H1 (cell line): ENCODE data around the gene CLP1. TPM values are rescaled to one million over a fixed set of nuclear protein-coding genes. Genes with fewer than 3 reads are reported as not detected.

Experiments used
- EGR1 ChIP-seq: IDR thresholded peaks from 2 replicates; pipeline ENCODE4 v1.6.1; 2011; ENCODE audit warnings: low read depth, low read length, borderline replicate concordance
- NRF1 ChIP-seq: IDR thresholded peaks from 2 replicates; pipeline ENCODE4 v1.6.1; 2011; ENCODE audit warnings: mild to moderate bottlenecking, low read depth, low read length, improper control_type of control experiment
- polyA plus RNA-seq, 7 experiments: library from polyadenylated mRNA; depleted of rRNA in 3 of 7; stranded (reverse) in 5 of 7; unstranded in 2 of 7; fragments of >200 nt in 5 of 7; fragments of 200-250 nt in 2 of 7; gene quantifications; 1 replicate in 5 of 7; 2 replicates in 1 of 7; 4 replicates in 1 of 7; pipeline versions ENCODE4 v1.2.1 to v1.2.3, GENCODE V29; 2011 to 2013; ENCODE audit warnings: missing spikeins in 2 of 7, mixed read lengths in 2 of 7
- total RNA-seq: library from RNA; stranded (reverse); fragmentation: NEBNext Ultra II Directional; extraction: Animal tissue kit (Norgen Biotek cat#: 25700); gene quantifications from 2 replicates; pipeline ENCODE4 v1.2.1, GENCODE V29; 2021
- TF ChIP-seq, protein P1 (sequence below): fragments of 300-600 bp; sonication (generic); IDR thresholded peaks from 2 replicates; pipeline ENCODE4 v1.7.1; 2012; ENCODE audit warnings: low read length, moderate library complexity, mild to moderate bottlenecking, inconsistent platforms; ENCODE audit not compliant: insufficient replicate concordance
- TF ChIP-seq, protein P2 (sequence below): IDR thresholded peaks from 2 replicates; pipeline ENCODE4 v1.6.1; 2012; ENCODE audit warnings: low read length, inconsistent platforms

Gene CLP1
- total and polyA plus RNA-seq, 2 of the 8 experiments (the other 6 are each of a cell fraction or from before 2014, with no cell fraction given) = 29.4 to 29.9 TPM

DNA sequence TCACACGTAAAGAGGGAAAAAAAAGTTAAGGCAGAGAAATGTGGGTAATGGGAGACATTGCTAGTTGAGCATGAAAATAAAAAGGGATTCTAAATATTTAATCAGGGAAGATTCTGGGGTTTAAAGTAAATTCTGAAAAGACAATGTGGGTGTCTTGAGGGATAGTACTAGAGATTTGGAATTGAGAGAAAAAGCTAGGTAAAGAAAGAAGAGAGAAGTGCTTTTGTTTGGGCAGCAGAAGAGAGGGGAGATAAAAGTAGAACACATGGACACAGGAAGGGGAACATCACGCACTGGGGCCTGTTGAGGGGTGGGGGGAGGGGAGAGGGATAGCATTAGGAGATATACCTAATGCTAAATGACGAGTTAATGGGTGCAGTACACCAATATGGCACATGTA, 4.4 kb upstream of the CLP1 start (continued):
- TF ChIP-seq, protein P1, sequence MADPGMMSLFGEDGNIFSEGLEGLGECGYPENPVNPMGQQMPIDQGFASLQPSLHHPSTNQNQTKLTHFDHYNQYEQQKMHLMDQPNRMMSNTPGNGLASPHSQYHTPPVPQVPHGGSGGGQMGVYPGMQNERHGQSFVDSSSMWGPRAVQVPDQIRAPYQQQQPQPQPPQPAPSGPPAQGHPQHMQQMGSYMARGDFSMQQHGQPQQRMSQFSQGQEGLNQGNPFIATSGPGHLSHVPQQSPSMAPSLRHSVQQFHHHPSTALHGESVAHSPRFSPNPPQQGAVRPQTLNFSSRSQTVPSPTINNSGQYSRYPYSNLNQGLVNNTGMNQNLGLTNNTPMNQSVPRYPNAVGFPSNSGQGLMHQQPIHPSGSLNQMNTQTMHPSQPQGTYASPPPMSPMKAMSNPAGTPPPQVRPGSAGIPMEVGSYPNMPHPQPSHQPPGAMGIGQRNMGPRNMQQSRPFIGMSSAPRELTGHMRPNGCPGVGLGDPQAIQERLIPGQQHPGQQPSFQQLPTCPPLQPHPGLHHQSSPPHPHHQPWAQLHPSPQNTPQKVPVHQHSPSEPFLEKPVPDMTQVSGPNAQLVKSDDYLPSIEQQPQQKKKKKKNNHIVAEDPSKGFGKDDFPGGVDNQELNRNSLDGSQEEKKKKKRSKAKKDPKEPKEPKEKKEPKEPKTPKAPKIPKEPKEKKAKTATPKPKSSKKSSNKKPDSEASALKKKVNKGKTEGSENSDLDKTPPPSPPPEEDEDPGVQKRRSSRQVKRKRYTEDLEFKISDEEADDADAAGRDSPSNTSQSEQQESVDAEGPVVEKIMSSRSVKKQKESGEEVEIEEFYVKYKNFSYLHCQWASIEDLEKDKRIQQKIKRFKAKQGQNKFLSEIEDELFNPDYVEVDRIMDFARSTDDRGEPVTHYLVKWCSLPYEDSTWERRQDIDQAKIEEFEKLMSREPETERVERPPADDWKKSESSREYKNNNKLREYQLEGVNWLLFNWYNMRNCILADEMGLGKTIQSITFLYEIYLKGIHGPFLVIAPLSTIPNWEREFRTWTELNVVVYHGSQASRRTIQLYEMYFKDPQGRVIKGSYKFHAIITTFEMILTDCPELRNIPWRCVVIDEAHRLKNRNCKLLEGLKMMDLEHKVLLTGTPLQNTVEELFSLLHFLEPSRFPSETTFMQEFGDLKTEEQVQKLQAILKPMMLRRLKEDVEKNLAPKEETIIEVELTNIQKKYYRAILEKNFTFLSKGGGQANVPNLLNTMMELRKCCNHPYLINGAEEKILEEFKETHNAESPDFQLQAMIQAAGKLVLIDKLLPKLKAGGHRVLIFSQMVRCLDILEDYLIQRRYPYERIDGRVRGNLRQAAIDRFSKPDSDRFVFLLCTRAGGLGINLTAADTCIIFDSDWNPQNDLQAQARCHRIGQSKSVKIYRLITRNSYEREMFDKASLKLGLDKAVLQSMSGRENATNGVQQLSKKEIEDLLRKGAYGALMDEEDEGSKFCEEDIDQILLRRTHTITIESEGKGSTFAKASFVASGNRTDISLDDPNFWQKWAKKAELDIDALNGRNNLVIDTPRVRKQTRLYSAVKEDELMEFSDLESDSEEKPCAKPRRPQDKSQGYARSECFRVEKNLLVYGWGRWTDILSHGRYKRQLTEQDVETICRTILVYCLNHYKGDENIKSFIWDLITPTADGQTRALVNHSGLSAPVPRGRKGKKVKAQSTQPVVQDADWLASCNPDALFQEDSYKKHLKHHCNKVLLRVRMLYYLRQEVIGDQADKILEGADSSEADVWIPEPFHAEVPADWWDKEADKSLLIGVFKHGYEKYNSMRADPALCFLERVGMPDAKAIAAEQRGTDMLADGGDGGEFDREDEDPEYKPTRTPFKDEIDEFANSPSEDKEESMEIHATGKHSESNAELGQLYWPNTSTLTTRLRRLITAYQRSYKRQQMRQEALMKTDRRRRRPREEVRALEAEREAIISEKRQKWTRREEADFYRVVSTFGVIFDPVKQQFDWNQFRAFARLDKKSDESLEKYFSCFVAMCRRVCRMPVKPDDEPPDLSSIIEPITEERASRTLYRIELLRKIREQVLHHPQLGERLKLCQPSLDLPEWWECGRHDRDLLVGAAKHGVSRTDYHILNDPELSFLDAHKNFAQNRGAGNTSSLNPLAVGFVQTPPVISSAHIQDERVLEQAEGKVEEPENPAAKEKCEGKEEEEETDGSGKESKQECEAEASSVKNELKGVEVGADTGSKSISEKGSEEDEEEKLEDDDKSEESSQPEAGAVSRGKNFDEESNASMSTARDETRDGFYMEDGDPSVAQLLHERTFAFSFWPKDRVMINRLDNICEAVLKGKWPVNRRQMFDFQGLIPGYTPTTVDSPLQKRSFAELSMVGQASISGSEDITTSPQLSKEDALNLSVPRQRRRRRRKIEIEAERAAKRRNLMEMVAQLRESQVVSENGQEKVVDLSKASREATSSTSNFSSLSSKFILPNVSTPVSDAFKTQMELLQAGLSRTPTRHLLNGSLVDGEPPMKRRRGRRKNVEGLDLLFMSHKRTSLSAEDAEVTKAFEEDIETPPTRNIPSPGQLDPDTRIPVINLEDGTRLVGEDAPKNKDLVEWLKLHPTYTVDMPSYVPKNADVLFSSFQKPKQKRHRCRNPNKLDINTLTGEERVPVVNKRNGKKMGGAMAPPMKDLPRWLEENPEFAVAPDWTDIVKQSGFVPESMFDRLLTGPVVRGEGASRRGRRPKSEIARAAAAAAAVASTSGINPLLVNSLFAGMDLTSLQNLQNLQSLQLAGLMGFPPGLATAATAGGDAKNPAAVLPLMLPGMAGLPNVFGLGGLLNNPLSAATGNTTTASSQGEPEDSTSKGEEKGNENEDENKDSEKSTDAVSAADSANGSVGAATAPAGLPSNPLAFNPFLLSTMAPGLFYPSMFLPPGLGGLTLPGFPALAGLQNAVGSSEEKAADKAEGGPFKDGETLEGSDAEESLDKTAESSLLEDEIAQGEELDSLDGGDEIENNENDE = no peak
- no peak for TF ChIP-seq NRF1
- TF ChIP-seq, protein P2, sequence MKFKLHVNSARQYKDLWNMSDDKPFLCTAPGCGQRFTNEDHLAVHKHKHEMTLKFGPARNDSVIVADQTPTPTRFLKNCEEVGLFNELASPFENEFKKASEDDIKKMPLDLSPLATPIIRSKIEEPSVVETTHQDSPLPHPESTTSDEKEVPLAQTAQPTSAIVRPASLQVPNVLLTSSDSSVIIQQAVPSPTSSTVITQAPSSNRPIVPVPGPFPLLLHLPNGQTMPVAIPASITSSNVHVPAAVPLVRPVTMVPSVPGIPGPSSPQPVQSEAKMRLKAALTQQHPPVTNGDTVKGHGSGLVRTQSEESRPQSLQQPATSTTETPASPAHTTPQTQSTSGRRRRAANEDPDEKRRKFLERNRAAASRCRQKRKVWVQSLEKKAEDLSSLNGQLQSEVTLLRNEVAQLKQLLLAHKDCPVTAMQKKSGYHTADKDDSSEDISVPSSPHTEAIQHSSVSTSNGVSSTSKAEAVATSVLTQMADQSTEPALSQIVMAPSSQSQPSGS = no peak
- no peak for TF ChIP-seq EGR1
- TF ChIP-seq, all 59 proteins: peak for 0
